Fibroblast of skin of back (primary cell): Measurements from ENCODE around the gene IRS1.
A peak's percentile ranks its signal among the peaks of the same experiment; 100 is the strongest.

Source experiments
- DNase-seq: peaks from one replicate; pipeline ENCODE4 v3.0.0-alpha.2; 2013

Gene IRS1

DNA sequence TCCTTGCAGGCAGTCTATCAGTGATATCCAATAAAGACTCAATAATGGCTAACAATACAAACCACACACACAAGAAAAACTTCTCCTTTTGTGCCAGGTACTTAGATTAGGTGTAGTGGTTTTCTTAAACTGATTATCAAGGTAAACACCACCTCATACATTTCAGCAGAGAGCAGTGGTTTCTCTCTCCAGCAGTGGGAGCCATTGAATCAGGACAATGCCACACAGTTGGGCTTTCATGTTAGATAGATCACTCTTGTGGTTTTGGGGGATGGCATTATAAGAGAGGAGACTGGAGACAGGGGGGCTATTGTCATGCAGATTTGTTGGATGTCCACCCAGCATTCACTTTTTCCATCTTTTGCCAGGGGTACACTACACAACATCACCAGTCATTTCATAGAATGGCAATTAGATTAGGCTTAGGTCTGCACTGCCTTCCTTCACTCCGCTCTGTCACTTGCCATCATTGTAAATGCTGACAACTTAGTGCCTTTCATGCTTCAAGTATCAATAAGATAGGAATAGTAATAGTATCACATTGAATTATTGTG, 13.6 kb upstream of the IRS1 start:
- no peak for DNase-seq

DNA sequence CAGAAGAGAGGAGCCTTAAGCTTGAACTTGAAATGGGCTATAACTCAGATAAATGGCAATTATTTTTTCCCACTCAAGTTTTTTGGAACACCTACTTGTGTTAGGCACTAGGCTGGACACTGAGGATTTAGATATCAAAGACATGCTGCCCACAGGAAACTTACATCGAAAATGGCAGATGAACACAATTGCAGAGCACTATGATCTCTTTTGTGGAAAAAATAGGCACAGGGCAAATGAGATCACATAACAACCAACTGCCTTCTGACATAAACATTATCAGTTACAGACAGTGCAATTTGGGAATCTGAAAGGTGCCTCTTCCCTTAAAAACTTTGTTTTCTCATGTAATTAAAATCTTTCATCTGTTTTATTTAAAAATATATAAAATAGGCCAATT, 3.8 kb upstream of the IRS1 start:
- DNase-seq = no peak

DNA sequence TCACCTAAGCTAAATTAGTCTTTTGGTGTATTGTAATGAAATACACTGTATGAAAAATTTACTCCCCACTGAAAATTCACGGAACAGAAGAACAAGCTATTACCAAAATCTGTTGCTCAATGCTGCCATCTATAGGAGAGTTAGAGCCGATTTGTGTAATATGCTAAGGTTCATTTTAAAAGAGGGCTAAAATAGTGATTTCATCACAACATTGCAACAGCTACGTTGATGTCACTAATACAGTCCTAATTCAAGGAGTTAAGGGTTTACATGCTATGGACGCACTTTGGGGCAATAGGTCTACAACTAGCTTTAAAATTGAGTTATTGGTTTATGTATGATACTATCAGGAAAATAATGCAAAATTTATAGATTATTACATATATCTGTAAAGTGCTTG, 3.0 kb upstream of the IRS1 start:
- peak; percentile 75 for DNase-seq

DNA sequence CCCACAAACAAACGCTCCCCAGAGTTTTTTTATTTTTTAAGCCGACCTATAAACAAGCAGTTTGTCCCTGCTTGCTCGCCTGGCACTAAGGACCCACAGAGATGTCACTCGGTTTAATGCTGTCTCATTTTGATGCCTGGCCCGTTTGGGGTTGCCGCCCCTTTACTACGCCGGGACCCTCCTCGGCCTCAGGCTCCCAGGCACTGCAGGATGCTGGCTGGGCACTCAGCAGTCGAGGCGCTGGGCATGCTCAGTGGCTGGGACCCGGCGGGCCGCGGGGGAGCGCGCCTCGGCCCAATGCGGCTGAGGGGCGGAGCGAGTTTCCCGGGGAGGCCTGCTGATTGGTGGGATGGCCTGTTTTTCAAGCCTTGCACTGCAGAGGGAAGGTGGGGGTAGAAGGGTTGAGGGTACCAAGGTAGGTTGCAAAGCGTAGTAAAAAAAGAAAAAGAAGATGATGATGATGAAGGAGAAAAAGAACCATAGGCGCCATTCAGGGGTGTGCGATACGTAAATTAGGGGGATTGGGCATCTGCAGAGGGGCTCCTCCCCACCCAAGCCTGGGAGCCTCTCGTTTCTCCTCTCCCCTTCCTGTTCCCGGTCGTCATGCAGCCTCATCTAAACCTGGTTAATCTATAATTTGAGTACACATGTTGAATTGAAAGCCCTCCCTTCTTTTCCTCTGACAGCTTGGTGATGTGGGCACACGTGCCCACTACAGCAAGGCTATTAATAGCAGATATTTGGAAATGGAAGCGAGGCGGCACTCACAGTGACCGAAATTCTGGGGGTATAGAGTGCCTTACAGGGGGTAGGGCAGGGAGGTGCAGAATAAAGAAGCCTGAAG, 1.5 kb upstream of the IRS1 start:
- peak; percentile 71 for DNase-seq

DNA sequence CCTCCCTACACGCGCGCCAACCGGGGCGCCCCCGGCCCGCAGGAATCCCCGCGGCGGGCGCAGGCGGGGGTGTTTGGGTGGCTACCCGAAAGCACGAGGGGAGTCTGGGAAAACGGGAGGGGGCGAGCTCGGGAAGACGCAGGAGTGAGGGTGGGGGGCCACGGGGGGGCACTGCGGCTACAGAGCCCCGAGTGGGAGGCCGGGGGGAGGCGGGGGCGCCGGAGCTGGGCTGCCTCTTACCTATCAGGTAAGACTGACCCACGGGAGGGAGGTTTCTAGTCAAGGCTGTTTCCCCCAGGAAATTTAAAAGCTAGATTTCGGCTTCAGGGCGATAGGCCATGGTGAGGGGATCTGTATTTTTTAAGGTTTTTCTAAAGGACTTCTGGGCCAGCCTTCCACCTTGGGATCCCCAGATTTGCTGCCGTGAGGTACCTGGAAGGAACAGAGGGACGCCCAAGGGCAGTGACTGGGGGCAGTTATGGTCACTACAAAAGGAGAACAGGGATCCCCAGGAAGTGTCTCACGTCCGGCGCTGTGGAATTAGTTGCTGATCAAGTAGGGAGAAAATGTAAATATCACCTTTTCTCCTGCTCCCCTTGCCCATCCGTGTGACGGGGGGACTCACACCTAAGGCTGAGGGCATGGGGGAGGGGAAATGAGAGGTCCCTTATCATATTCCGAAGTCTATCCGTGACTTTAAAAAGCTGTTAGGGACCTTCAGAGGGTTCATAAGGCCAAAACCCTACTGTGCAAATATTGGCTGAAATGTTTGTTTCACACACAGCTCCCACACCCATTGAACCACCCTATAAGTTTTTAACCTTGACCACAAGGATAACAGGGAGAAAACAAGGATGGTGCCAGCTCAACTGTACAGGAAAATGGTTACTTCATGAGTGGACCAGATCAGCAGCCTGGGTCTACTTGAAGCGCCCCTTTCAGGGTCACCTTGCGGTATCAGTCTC, 638 bp upstream of the IRS1 start:
- no peak for DNase-seq

DNA sequence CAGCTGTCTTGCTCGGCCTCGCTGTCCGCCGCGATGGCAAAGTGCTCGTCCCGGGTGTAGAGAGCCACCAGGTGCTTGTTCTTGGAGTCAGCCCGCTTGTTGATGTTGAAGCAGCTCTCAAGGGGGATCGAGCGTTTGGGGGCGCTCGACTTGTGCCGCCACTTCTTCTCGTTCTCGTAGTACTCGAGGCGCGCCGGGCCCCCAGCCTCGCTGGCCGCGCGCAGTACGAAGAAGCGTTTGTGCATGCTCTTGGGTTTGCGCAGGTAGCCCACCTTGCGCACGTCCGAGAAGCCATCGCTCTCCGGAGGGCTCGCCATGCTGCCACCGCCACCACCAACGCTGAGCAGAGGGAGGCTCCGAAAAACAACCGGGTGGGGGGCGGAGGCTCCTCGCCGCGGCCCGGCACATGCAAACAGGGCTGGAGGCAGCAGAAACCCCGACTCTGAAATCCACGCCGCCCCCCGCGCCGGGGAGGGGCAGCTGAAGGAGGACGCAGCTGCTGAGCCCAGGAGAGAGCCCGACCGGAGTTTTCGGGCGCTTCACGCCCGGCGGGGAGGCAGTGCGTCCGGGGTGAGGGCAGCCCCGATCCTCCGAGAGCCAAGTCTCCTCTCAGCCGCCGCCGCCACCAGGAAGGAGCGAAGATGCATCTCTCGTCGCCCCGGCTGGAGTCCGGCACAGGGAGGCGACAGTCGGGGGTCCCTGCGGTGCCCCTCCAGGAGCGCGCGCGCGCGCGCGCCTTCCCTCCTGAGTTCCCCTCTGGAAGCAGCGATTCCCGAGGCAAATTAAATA, 1.0 kb downstream of the IRS1 start:
- DNase-seq = peak; percentile 46

DNA sequence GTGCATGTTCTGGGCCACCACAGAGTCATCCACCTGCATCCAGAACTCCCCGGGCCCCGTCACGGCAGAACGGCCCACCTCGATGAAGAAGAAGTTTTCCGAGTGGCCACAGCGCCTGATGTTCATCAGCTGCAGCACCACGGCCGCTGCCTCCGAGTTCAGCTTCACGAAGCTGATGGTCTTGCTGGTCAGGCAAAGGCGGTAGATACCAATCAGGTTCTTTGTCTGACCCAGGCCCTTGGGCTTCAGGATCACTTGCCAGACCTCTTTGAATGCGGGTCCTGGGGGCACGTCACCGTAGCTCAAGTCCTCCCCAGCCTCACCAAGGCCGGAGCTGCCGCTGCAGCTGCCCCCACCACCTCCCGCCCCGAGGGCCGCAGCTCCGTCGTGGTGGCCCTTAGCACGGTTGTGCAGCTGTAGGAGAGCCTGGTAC, 1.6 kb downstream of the IRS1 start:
- DNase-seq = no peak

DNA sequence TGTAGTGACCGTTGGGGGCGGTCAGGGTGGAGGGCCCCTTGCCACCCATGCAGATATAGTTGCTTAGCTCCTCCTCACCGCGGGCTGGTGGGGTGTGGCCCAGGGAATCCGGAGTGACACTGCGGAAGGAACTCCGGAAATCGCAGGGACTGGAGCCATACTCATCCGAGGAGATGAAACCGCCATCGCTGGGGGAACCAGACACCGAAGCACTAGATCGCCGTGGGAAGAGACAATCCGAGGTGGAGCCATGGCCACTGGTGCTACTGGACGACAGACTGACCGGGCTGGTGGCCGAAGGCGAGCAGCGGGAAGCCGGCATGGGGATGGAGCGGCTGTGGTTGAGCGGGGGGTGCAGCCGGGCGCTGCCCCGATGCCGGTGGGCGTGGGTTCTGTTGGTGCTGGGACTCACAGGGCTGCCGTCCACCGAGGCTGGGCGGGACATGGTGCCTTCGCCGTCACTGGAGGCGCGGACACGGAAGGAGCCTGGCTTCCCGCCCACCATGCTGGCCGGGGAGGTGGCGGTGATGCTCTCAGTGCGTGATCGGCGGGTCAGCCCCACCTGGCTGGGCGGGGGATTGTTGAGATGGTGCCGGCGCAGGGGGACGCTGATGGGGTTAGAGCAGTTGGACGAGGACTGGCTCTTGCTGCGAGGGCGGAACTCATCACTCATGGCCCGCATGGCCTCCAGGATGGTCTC, 2.2 kb downstream of the IRS1 start:
- peak; percentile 48 for DNase-seq

DNA sequence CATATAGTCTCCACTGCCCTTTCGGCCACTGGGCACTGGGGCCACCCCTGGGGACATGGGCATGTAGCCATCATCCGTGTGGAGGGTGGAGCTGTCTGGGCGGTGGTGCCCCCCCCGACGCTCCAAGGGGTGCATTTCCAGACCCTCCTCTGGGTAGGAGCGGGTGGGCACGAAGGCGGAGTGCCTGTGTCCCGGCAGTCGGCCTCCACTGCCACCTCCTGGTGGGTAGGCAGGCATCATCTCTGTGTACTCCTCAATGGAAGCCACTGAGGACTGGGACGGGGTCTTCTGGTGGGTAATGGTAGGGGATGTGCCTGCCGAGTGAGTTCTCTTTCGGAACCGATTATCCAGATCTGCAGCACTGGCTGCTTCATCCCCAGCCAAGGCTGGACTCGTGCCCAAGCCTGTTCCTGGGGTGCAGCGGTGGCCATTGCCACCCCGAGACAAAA, 2.8 kb downstream of the IRS1 start:
- DNase-seq = peak; percentile 46

DNA sequence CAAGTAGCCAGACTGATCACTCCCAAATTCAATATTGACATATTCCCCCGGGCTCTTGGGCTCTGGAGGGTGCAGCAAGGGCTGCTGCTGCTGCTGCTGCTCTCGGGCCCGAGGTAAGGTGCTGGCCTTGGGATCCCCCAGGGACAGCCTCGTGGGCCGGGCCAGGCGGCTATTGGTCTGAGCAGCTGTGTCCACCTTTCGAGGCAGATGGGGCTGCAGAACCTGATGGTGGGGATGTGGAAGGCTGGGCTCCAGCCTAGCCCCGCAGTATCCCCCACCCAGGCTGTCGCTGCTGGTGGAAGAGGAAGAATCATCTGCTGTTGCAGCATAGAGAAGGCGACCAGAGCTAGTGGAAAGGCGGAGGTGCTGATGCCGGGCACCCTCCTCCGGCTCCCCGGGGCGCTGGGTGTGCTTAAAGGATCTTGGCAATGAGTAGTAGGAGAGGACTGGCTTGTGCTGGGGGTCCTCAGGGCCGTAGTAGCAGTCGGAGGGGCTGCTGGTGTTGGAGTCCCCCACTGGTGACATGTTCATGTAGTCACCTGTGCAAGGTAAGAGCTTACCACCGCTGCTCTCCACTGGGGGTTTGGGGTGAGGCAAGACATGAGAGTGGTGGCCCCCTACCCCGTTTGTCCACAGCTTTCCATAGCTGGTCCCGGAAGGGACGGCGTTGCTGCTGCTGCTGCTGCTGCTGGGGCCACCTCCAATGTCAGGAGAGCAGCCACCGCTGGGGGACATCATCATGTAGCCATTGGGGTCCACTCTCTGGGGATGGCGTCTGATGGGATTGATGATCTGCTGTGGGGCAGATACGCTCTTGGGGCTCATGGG, 3.4 kb downstream of the IRS1 start:
- DNase-seq = no peak

DNA sequence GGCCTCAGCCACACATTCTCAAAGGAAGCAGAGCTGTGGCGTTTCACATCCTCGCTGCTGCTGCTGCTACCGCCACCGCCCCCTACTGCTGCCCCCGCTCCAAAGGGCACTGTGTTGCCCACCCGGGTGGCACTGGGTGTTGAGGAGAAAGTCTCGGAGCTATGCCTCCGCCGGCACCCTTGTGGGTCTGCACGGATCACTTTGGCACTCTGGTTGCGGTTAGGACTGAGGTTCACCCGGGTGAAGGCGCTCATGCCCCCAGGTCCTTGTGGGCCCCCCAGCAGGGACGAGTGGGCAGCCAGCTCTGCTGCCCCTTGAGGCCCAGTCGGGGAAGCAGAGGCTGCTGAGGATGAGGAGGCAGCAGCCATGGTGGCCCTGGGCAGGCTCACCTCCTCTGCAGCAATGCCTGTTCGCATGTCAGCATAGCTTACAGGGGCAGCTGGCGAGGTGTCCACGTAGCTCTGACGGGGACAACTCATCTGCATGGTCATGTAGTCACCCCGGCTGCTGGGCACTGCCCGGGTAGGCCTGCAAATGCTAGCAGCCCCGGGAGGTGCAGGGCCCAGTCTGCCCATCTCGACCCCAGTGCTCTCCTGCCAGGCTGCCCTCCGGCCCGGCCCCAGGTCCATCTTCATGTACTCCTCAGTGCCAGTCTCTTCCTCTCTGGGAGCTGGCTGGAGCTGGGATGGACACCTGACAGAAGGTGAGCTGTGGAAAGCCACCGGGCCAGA, 4.2 kb downstream of the IRS1 start:
- DNase-seq = no peak

DNA sequence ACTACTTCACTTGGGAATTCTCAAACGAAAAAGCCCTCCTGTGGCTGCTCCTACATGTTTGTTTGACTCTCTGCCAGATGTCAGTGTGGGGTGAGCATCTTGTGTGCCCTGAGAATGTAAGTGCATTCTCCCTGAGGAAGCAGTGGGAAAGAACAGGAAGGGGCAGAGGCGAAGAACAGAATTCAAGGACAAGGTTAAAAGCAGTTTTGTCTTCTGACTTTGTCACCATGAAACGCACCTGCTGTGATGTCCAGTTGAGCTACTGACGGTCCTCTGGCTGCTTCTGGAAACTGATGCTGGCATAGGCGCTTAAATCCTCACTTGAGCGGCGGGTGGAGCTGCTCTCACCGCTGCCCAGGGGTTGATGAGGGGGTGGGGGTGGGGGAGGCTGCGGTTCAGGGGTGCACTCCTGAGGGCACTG, 4.9 kb downstream of the IRS1 start:
- DNase-seq = peak; percentile 76

DNA sequence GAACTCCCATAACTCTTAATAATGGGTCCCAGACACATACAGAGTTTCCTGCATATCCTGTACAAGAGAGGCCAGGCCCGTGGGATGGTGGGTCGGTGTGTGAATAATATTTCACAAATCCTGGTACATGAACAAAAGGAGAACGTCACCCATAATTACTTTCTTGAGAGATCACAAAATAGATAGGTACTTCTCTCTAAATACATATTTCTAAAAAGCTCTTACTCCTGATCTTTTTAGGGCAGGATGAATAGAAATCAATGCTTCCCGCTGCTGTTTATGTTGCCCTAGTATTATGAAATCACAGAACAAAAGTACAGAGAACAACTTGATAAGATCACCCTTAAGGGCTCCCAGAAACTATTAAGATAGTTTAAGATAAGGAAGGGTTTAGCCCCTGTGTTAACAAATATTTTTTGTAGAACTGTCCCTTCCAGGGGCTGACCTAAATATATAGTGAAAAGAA, 5.4 kb downstream of the IRS1 start:
- DNase-seq = no peak

DNA sequence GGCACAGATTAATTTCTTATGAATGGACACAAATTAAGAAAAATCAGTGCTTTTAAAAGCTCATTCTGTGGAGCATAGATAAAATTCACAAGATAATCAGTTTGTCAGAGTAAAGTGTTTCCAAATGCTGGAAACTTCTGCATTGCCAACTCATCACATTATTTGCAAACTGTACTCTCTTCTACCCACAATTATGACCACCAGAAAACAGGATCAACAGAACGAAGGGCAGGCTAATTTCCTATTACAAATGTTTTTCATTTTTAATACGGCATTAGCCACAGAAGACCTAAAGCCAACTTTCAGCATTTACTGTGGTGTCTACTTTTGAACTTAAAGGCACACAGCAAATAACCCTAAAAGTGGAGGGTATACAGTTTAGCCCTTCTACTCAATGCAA, 6.0 kb downstream of the IRS1 start:
- no peak for DNase-seq

DNA sequence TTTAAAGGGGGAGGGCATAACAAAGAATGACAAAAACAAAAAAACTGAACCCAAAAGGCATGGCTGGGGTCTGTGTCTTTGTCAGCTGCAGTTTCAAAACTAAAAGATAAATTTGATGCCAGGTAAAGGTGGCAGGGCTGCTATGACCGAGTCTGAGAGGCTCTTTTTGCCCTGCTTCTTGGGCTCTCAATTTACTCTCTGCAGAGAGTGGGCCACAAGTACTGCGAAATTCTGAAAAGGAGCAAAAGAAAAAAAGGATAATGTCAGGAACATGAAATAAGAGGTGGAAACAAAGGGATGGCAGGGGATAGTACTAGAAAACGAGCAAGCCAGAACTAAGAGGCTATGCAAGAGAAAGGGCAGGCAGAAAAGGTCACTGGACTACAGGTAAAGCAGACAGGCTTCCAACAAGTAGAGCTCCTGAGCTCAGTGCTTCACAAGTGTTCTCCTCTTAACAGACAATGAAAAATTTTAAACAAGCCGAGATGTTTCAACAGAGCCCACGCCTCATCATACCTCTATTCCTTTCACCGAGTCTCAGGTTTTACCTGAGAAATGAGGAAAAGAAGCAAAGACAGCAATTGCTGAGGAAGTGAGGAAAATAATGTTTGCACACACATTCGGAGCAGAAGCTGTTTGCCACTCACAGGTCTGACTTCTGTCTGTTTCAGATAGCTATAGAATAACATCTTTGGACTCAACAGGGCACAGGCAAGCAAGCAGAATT, 7.3 kb downstream of the IRS1 start:
- no peak for DNase-seq

DNA sequence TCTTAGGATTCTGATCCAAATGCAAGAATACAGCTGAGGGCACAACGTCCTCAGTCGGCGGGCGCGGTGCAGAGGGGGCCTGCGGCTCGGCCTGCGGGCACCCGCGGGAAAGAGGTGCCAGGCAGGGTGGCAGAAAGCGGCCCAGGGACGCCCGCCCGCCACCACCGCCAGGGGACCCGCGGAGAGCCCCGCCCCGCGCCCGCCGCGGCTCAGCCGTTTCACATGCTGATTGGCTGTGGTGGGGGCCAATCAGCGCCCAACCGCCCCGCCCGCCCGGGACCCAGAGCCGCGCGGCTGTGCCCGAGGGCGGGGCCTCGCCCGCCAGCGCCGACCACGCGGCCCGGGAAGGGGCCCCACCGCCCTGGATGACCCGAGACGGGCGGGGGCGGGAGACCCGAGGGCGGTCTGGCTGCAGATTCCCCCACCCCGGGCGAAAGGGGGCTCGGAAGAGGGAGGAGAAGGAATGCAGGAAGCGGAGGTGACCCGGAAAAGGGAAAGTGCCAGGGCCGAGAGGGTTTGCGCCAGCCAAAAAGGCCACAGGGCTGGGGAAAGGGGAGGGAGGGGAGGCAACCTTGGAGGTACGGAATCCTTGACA, 8.0 kb downstream of the IRS1 start:
- DNase-seq = peak; percentile 88

DNA sequence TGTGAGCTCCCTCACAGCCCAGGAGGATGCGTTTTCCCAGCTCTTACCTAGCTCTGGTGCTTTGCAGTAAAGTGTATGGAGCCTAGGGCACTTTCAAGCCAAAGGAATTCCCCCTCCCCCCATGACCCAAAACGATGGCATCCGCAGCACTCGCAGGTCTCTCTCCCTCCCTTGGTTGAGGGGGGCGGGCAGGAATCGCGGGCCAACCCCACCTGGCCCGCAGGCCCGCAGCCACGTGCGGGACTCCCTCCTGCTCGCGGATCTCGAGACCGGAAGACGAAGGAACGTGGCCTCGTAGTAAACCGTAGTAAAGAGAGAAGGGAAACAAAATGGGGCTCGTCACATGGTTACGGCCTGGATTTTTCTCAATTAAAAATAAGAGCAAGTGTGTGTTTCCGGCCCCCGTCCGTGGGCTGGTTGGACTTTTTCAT, 8.5 kb downstream of the IRS1 start:
- peak; percentile 71 for DNase-seq

DNA sequence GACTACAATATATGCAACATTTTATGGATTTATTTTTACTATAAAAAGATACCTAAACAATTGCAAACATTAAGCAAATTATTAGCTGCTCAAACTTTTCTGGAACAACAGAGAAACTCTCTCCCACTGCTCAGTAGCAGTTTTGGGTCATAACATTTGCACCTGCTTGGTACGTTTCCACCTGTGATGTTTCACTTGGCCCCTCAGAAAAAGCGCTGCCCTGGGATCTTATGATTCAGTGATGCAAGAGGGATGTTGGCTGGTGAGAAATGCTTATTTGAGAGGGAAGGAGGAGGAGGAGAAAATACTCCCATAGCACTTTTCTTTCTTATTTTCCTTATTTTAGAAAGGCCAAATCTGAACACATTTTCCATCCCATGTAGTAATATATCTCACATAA, 9.2 kb downstream of the IRS1 start:
- DNase-seq = no peak

DNA sequence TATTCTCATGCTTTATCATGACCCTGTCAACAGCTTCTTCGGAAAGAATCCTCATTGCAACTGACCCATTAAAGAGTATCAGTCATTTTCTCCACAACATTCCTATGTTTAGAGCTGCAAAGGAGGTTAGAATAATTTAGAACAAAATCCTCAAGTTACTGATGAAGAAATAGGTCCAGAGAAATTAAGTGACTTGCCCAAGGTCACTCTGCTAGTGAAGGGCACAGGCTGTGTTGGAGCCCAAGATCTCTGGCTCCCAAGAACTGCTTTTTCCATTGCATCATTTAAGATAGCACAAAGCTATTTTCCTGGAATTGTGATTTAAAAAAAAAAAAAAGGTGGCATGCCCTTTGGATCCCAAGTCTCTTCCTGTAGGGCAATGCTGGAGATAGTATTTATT, 9.6 kb downstream of the IRS1 start:
- DNase-seq = no peak
